HepG2 (cell line): ENCODE data around the gene DNAAF1. TPM values are rescaled to one million over a fixed set of nuclear protein-coding genes. Genes with fewer than 3 reads are reported as not detected.

Experiments
- HIC2 ChIP-seq: sonication (generic); formaldehyde crosslinking; IDR thresholded peaks from 2 replicates; pipeline ENCODE4 v1.9.0; 2022; ENCODE audit warnings: low read depth, missing genetic modification reagents
- HNF4G ChIP-seq, 2 experiments: sonication (generic) in 1 of 2; formaldehyde crosslinking in 1 of 2; IDR thresholded peaks; 2 replicates each; pipeline versions ENCODE4 v1.4.0 to v1.6.1; 2011 to 2020; ENCODE audit warnings: borderline replicate concordance in 2 of 2, low read depth in 2 of 2, mild to moderate bottlenecking in 2 of 2, low read length in 1 of 2, missing genetic modification reagents in 1 of 2, moderate library complexity in 1 of 2
- NFE2 ChIP-seq: sonication (generic); formaldehyde crosslinking; IDR thresholded peaks from 2 replicates; pipeline ENCODE4 v1.4.0; 2020; ENCODE audit warnings: missing genetic modification reagents
- NKX3-1 ChIP-seq: sonication (generic); formaldehyde crosslinking; IDR thresholded peaks from 2 replicates; pipeline ENCODE4 v1.5.0; 2020; ENCODE audit warnings: missing genetic modification reagents
- POLR2G ChIP-seq: fragments of 200-400 bp; formaldehyde crosslinking; IDR thresholded peaks from 2 replicates; pipeline ENCODE4 v1.6.1; 2018; ENCODE audit warnings: mild to moderate bottlenecking, low read depth, low read length, moderate library complexity
- SMAD3 ChIP-seq: sonication (generic); formaldehyde crosslinking; IDR thresholded peaks from 2 replicates; pipeline ENCODE4 v1.4.0; 2020; ENCODE audit warnings: missing genetic modification reagents
- SP4 ChIP-seq: sonication (generic); formaldehyde crosslinking; IDR thresholded peaks from 2 replicates; pipeline ENCODE4 v1.8.1; 2023; ENCODE audit warnings: mild to moderate bottlenecking, missing genetic modification reagents
- SRSF9 ChIP-seq: fragments of 200-400 bp; formaldehyde crosslinking; IDR thresholded peaks from 2 replicates; pipeline ENCODE4 v1.6.1; 2018; ENCODE audit warnings: borderline replicate concordance, mild to moderate bottlenecking, low read depth, low read length; ENCODE audit not compliant: insufficient read depth, poor library complexity, severe bottlenecking
- THAP9 ChIP-seq: sonication (generic); formaldehyde crosslinking; IDR thresholded peaks from 2 replicates; pipeline ENCODE4; 2020; ENCODE audit warnings: missing genetic modification reagents, mild to moderate bottlenecking, borderline replicate concordance
- TOE1 ChIP-seq: sonication (generic); formaldehyde crosslinking; IDR thresholded peaks from 2 replicates; pipeline ENCODE4 v1.4.0; 2020; ENCODE audit warnings: mild to moderate bottlenecking, missing genetic modification reagents
- ZBTB49 ChIP-seq: sonication (generic); formaldehyde crosslinking; IDR thresholded peaks from 2 replicates; pipeline ENCODE4 v1.4.0; 2020; ENCODE audit warnings: missing genetic modification reagents, borderline replicate concordance
- ZNF317 ChIP-seq: sonication (generic); formaldehyde crosslinking; IDR thresholded peaks from 2 replicates; pipeline ENCODE4 v1.5.0; 2020; ENCODE audit warnings: mild to moderate bottlenecking, missing genetic modification reagents
- ZNF563 ChIP-seq: sonication (generic); formaldehyde crosslinking; IDR thresholded peaks from 2 replicates; pipeline ENCODE4 v1.8.0; 2022; ENCODE audit warnings: mild to moderate bottlenecking, moderate library complexity, missing genetic modification reagents
- ZNF772 ChIP-seq: sonication (generic); formaldehyde crosslinking; IDR thresholded peaks from 2 replicates; pipeline ENCODE4 v1.5.0; 2020; ENCODE audit warnings: mild to moderate bottlenecking, missing genetic modification reagents
- ZNF788 ChIP-seq: sonication (generic); formaldehyde crosslinking; IDR thresholded peaks from 2 replicates; pipeline ENCODE4 v1.5.0; 2020; ENCODE audit warnings: mild to moderate bottlenecking, missing genetic modification reagents, borderline replicate concordance
- polyA plus RNA-seq, 8 experiments: library from polyadenylated mRNA; depleted of rRNA in 3 of 8; stranded (reverse) in 7 of 8; unstranded in 1 of 8; fragments of >200 nt; fragmentation: Illumina TruSeq in 4 of 8; extraction: Trizol in 4 of 8; gene quantifications; 2 replicates each; pipeline versions ENCODE4 v1.2.1 to v1.2.3, GENCODE V29; 2011 to 2016; ENCODE audit warnings: low read depth in 4 of 8, missing spikeins in 1 of 8, mixed read lengths in 1 of 8; ENCODE audit not compliant: insufficient read depth in 1 of 8
- total RNA-seq, 5 experiments: library from RNA; depleted of rRNA; stranded (reverse); fragments of >200 nt; fragmentation: Illumina TruSeq; extraction: Trizol; gene quantifications; 2 replicates each; pipeline ENCODE4 v1.2.3, GENCODE V29; 2016; ENCODE audit warnings: low read depth in 1 of 5

DNAAF1 gene
- total and polyA plus RNA-seq, 2 of the 13 experiments (the other 11 are each of a cell fraction or from before 2014, with no cell fraction given) = 0.04 TPM; not detected in 1

GRCh38 chr16:84176192-84177053, 31.3 kb downstream of the DNAAF1 start (continued):
- 0 out of 2 replicates have a peak, but pooled peaks have one; percentile 3 for TF ChIP-seq ZNF788 (CRISPR knock-in tag)
- no peak for TF ChIP-seq ZNF317
- TF ChIP-seq ZNF772 (CRISPR knock-in tag) = peak; percentile 17; the same call in 1 of the 2 replicates
- TF ChIP-seq NFE2 (CRISPR knock-in tag) = peak; percentile 11; the same call in 1 of the 2 replicates
- no peak for TF ChIP-seq SRSF9
- 0 out of 2 replicates have a peak, but pooled peaks have one; percentile 25 for TF ChIP-seq SP4 (CRISPR knock-in tag)
- no peak; the same call in 1 of the 2 replicates for TF ChIP-seq THAP9 (CRISPR knock-in tag)
- TF ChIP-seq ZNF563 = 0 out of 2 replicates have a peak, but pooled peaks have one; percentile 6
- TF ChIP-seq HIC2 = peak; percentile 33; the same call in 1 of the 2 replicates
- 0 out of 2 replicates have a peak, but pooled peaks have one; percentile 6 for TF ChIP-seq NKX3-1
- TF ChIP-seq TOE1 (CRISPR knock-in tag) = no peak
- peak; percentile 37; the same call in 1 of the 2 replicates for TF ChIP-seq POLR2G
- no peak for TF ChIP-seq ZBTB49 (CRISPR knock-in tag)
- TF ChIP-seq SMAD3 (CRISPR knock-in tag) = 0 out of 2 replicates have a peak, but pooled peaks have one; percentile 48
- no peak for TF ChIP-seq HNF4G (IDR thresholded peaks at IDR 0.05; ENCODE audit: borderline replicate concordance, low read depth, low read length)
- 0 out of 2 replicates have a peak, but pooled peaks have one; percentile 15 for TF ChIP-seq HNF4G (CRISPR knock-in tag; IDR thresholded peaks at IDR 0.05; ENCODE audit: borderline replicate concordance, low read depth)
